Spleen (tissue), 7 donors: Measurements from ENCODE around the gene EGLN3.

Experiments
- POLR2A ChIP-seq, 3 donors: fragments of 450-650 bp; IDR thresholded peaks; one replicate each; pipeline ENCODE4 v1.5.1; 2017; ENCODE audit warnings: antibody characterized with exemption in 3 of 3, mild to moderate bottlenecking in 1 of 3
- TF ChIP-seq, protein P1 (sequence below), 11 experiments: fragments of 200-600 bp in 7 of 11; fragments of 450-650 bp in 4 of 11; sonication (generic) in 4 of 11; IDR thresholded peaks in 8 of 11; conservative IDR thresholded peaks in 3 of 11; 1 replicate in 7 of 11; 2 replicates in 4 of 11; pipeline versions ENCODE4 v1.4.0 to v1.8.0; 2016 to 2021; ENCODE audit warnings: antibody characterized with exemption in 11 of 11, inconsistent platforms in 4 of 11, mild to moderate bottlenecking in 1 of 11
- donor health status: DM: no; HTN: no; CAD: no; lungs with moderate emphysema.
- donor health status: DM: no; HTN: no; CAD: no.
- donor health status: DM: no; HTN: no; CAD: no.

DNA sequence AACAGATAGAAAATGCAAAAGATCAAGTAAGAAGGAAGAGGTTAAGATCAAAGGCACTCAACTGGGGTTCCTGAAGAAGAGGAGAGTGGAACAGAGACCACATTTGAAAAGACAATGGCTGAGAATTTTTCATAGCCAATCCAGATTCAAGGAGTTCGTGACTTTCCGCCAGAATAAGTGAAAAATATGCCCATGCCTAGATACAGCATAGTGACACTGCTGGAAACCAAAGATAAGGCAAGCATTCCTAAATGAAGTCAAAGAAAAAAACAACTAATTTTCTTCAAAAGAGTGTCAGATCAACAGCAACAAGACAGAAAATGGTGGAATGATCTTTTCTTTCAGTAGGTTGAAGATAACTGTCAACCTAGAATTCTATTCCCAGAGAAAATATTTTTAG, 47.5 kb downstream of the EGLN3 start:
- TF ChIP-seq, protein P1, sequence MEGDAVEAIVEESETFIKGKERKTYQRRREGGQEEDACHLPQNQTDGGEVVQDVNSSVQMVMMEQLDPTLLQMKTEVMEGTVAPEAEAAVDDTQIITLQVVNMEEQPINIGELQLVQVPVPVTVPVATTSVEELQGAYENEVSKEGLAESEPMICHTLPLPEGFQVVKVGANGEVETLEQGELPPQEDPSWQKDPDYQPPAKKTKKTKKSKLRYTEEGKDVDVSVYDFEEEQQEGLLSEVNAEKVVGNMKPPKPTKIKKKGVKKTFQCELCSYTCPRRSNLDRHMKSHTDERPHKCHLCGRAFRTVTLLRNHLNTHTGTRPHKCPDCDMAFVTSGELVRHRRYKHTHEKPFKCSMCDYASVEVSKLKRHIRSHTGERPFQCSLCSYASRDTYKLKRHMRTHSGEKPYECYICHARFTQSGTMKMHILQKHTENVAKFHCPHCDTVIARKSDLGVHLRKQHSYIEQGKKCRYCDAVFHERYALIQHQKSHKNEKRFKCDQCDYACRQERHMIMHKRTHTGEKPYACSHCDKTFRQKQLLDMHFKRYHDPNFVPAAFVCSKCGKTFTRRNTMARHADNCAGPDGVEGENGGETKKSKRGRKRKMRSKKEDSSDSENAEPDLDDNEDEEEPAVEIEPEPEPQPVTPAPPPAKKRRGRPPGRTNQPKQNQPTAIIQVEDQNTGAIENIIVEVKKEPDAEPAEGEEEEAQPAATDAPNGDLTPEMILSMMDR (IDR thresholded peaks at IDR 0.05 in 8 of 11, conservative IDR thresholded peaks at IDR 0.05 in 3 of 11), result no peak
- TF ChIP-seq POLR2A (IDR thresholded peaks at IDR 0.05), result no peak
